NCI-H128 (cell line): ENCODE results near the gene SOX15.
A peak's percentile ranks its signal among the peaks of the same experiment; 100 is the strongest.
"Not testable (repeated sequence)": the region's sequence is repeated elsewhere in the genome, so short reads cannot be mapped to it uniquely, and the experiment has no call there.

Experiments used
- DNase-seq: peaks from one replicate; lab custom pipeline; 2025; ENCODE audit not compliant: unreplicated experiment; lab: John Stamatoyannopoulos, UW

SOX15 gene

DNA sequence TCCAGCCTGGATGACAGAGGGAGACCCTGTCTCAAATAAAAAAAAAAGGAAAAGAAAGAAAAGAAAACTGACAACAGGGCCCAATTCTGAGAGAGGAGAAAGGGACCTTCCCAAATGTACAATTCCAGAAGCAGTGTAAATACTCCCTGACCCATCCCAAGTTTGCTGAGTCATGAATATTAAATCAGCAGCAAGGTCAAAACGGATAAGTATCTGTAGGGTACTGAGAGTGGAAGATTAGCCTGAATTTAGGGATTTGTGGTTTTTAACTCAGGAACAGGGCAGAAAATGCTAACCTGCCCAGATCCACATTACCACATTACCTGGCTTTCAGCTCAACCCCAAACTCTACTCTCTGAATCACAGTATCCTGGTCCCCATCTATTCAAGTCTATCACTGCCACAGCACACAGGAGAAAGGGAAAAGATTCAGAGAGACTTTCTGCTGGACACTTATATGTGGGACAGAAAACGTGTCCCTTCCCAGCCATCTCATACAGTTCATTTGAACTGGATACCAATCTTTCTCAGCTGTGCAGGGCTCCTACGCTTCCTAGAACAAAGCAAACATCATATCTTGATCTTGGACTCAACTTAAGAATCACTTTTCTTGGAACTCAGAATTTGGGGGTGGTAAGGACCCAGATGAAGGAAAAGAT lies 21.9 kb upstream of the SOX15 start:
- DNase-seq, result no peak

- DNase-seq, result no peak
These were observed 20.7 kb upstream of the SOX15 start for GRCh38 chr17:7610641-7611040.

- DNase-seq, result no peak
These were observed 16.4 kb upstream of the SOX15 start for GRCh38 chr17:7606280-7606679.

DNA sequence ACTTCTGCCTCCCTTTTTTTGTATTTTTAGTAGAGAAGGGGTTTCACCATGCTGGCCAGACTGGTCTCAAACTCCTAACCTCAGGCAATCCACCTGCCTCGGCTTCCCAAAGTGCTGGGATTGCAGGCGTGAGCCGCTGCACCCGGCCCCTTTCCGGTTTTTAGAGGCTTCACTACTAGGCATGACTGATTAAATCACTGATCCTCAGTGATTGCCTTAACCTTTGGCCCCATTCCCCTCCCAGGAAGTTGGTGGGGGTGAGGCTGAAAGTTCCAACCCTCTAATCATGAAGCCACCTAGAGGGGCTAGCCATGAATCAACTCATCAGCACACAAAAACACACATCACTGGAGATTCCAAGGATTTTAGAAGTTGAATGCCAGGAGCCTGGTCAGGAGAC lies 7.7 kb upstream of the SOX15 start:
- DNase-seq, result not testable (repeated sequence)

GRCh38 chr17:7593296-7593695 lies 3.4 kb upstream of the SOX15 start:
- no peak for DNase-seq

DNA sequence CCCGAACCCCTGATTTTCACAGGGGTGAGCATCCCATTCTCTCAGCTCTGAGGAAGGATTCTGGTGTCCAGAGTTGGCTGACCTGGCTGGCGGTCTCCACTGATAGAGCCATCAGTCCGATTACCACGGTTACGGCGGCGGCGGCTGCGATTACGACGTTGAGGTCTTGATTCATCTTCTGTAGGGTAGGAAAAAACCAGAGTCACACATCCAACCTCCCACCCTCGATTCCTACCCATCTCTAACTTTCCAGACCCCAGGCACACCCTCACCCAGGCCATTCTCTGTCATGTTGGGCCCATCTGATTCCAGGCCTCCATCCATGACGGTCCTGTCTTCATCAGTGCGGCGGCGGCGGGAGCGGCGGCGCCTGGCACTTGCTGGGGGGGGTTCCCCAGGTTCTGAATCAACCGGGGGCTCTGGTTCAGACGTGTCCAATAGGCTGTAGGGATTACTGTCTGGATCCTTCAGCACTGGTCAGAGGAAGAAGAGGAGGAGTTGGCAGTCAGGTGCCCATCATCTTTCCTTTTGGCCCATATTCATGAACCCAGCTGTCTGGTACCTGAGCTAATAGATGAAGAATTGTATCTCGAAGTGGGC lies 2.6 kb upstream of the SOX15 start:
- no peak for DNase-seq

DNA sequence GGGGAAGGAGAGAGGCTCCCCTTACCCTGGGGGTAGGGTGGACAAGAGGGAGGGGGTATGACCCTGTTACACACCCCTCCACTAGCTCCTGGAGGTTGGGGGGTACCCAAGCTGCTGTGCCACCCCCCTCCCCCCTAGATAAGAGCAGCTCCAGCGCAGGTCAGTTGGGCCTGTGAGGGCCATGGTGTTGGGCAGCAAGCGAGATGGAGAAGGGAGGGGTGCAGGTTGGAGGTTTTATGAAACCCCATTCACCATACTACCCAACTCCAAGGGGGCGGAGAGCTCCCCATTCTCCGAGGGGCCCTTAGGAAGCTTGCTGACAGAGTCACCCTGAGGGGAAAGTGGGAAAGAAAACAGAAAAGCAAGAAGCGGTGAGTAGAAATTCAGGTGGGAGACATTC lies 1.7 kb upstream of the SOX15 start:
- no peak for DNase-seq

- no peak for DNase-seq
These were observed 849 bp upstream of the SOX15 start for GRCh38 chr17:7590743-7591142.

- no peak for DNase-seq
These were observed 558 bp downstream of the SOX15 start for GRCh38 chr17:7589204-7589868.

- no peak for DNase-seq
These were observed 1.2 kb downstream of the SOX15 start for GRCh38 chr17:7588553-7589203.

GRCh38 chr17:7587420-7588151 lies 2.3 kb downstream of the SOX15 start:
- DNase-seq, result no peak

- no peak for DNase-seq
These were observed 3.0 kb downstream of the SOX15 start for GRCh38 chr17:7586673-7587419.

DNA sequence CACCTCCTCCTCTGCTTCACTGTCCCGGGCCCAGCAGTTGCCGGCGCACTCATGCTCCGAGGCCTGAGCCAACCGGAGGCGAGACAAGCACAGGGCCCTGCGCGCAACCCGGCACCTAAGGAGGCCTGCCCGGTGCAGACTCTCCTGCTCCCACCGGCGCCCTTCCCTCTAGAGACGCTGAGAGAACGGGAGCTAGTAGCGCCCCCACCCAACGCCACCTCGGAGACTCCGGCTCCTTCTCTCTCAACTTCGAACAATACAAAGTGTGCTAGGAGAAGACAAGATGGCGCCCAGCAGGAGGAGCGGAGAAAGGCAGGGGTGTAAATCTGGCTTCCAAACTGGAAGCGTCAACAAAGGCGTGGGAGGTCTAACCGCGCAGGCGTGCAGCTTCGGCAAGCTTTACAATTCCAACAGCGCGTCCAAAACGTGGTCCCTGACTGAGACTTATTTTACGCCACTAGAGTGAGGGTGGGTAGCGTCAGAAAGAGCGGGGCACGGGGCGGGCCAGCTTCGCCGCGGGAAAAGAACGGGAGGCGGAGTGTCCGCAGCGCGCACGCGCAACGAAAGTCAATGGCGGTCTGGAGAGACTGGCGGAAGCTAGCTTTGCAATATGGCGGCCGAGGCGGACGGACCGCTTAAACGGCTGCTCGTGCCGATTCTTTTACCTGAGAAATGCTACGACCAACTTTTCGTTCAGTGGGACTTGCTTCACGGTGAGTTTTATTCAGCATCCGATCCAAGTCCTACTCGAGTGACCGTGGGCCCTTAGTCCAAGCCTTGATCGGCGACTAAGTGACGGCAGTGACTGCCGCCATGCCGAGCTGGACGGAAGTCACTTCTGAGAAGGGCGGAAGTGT lies 6.4 kb downstream of the SOX15 start, which contains the start of gene MPDU1:
TSS of gene MPDU1 (plus strand) at position 600 of the 857 bp plus-strand sequence. CDS start at position 611, 11 bp downstream.
- DNase-seq, result peak; percentile 94

DNA sequence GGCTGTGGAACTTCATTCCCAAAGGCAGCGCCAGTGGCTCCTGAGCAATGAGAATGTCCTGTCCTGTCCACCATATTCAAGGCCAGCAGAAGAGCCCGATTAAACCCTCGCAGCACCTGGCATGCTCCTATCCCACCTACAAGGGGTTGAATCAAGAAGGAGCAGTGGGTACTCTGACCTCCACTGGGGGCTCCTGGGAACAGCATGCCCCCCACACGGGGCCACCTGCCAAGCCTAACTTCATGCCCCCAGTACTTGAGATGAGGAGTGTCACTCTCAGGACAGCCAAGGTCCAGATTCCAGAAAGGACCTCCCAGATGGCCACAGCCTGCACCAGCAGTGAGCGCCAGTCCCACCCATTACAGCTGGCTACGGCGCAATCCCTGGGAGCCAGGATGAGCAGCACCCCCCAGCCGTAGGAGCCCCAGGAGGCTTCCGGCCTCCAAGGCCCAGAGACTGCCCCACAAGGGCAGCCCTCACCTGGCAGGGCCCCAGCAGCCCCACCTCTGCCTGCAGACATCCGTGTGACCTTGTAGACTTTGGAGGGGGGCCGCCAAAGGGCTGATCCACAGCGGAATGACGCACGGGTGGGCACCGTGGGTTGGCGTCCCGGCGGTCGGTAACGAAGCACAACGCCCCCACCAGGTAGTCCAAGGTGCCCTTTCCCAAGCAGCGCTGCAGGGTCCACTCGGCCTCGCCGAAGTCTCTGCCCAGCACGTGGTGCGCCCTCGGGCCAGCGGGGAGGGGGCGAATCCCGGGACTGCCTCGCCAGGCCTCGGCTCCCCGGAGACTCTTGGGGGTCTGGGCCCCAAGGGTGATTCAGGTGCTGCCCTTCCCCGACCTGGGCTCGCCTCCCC lies 7.3 kb downstream of the SOX15 start:
- no peak for DNase-seq

GRCh38 chr17:7580604-7581575 lies 9.0 kb downstream of the SOX15 start:
- no peak for DNase-seq

DNA sequence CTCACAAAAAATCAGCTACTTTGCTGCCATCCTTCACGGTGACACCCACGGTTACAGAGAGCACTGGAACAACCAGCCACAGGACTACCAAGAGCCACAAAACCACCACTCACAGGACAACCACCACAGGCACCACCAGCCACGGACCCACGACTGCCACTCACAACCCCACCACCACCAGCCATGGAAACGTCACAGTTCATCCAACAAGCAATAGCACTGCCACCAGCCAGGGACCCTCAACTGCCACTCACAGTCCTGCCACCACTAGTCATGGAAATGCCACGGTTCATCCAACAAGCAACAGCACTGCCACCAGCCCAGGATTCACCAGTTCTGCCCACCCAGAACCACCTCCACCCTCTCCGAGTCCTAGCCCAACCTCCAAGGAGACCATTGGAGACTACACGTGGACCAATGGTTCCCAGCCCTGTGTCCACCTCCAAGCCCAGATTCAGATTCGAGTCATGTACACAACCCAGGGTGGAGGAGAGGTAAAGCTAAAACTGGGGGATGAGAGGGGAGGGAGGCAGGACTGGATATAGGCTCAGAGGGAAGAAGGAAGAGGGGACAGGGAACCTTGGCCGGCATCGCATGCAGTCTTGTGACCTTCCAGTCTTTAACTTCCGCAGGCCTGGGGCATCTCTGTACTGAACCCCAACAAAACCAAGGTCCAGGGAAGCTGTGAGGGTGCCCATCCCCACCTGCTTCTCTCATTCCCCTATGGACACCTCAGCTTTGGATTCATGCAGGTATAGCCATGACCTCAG lies 9.9 kb downstream of the SOX15 start:
- DNase-seq, result no peak
